Measurements from ENCODE around the gene RAG1. TPM values are rescaled to one million over a fixed set of nuclear protein-coding genes. Genes with fewer than 3 reads are reported as not detected.

The RAG1 gene
- total and polyA plus RNA-seq, 9 of the 15 experiments (the other 6 are each of a cell fraction or from before 2014, with no cell fraction given): 0.49 to 2.5 (median 1.7) TPM

GRCh38 chr11:36564376-36565030 is 3.3 kb upstream of the RAG1 start:
- WGBS (ENCODE audit: insufficient coverage, low coverage, missing lambda C conversion rate): 28% methylated on average over 15 of the region's 15 CpGs
- in situ Hi-C loops (cut with MboI): loop anchor here (5.0 kb wide), 1 partner anchor 183 kb away; no protein-coding TSS in a partner anchor
- no TSS peak for BruUV-seq (replicated peaks)
- Histone ChIP-seq H3K27ac (ENCODE audit: extremely low read depth, low read depth, low read length) (no peak overlapping the region), H3K27me3 (ENCODE audit: control insufficient read depth in 2 of 2, insufficient read depth in 2 of 2, low read length in 2 of 2) (no peaks in the 10 kb centered on the region), H3K36me3 (ENCODE audit: control insufficient read depth, insufficient read depth, low read length) (no peaks in the 10 kb centered on the region), H3K9me3 (replicated peaks; ENCODE audit: control insufficient read depth, insufficient read depth, low read depth, low read length) (0 out of 2 replicates have a peak, but pooled peaks cover 1% of the 10 kb centered on the region), H3K4me2 (ENCODE audit: insufficient read depth, low read length) (peak overlapping the region; percentile 5; the same call in 1 of the 2 replicates), H3K9ac (ENCODE audit: insufficient read depth in 1 of 2, low read depth in 2 of 2, low read length in 2 of 2) (no peak overlapping the region), H3K79me2 (ENCODE audit: control insufficient read depth, insufficient read depth, low read length) (no peaks in the 10 kb centered on the region), H3K4me3 (no peak overlapping the region), H3K4me1 (replicated peaks in 1 of 2; ENCODE audit: control insufficient read depth in 2 of 2, insufficient read depth in 2 of 2, low read length in 2 of 2) (peaks cover 3 to 7% of the 10 kb centered on the region in 2 experiments; a peak in 3 of 5 replicates), H2AFZ (ENCODE audit: low read depth, low read length) (no peak overlapping the region), H4K20me1 (replicated peaks; ENCODE audit: control insufficient read depth, insufficient read depth, low read length) (no peaks in the 10 kb centered on the region), H3K9me1 (ENCODE audit: control insufficient read depth, insufficient read depth, low read length) (no peaks in the 10 kb centered on the region)
- ChIA-PET CTCF (ENCODE audit: low intra/inter-chr PET ratio) (interaction anchor here (1.0 to 6.9 kb wide), 6 partner anchors 52 to 183 kb away, joined by 3 to 60 read pairs (median 9); no protein-coding TSS in a partner anchor), POLR2A (interaction anchor here (0.7 to 1.2 kb wide), 2 partner anchors 53 to 59 kb away, joined by 3 to 4 read pairs; no protein-coding TSS in a partner anchor)
- ATAC-seq (peak; percentile 84), DNase-seq (ENCODE audit: extremely low read depth in 1 of 4, low spot score in 3 of 4) (peak; percentile 18 to 61 (median 25)), FAIRE-seq (no peak)
- intact Hi-C loops (cut with micrococcal nuclease): loop anchor here (1.0 kb wide), 3 partner anchors 58 to 183 kb away; no protein-coding TSS in a partner anchor
- TF ChIP-seq CTCF (IDR thresholded peaks at IDR 0.05 in 2 of 3, conservative IDR thresholded peaks at IDR 0.05 in 1 of 3; ENCODE audit: insufficient read depth in 2 of 3, low read depth in 1 of 3, low read length in 3 of 3): peak; percentile 66 to 77 (median 68); a peak in 5 of 6 replicates
- TF ChIP-seq SMC3 (conservative IDR thresholded peaks at IDR 0.05; ENCODE audit: insufficient read depth, low read depth, low read length): peak; percentile 49
- TF ChIP-seq ILF3 (IDR thresholded peaks at IDR 0.05; ENCODE audit: borderline replicate concordance): no peak
- TF ChIP-seq DIDO1 (tag; IDR thresholded peaks at IDR 0.05; ENCODE audit: low read depth): peak; percentile 47; the same call in 1 of the 2 replicates
- peak; percentile 82 for TF ChIP-seq DEAF1 (CRISPR knock-in tag; IDR thresholded peaks at IDR 0.05)
- TF ChIP-seq REST (IDR thresholded peaks at IDR 0.05; ENCODE audit: borderline replicate concordance): peak; percentile 62; the same call in 1 of the 2 replicates
- no peak for TF ChIP-seq REST (CRISPR knock-in tag; IDR thresholded peaks at IDR 0.05; ENCODE audit: low read depth)

Measured in K562 (cell line).